ENCODE data around the gene MDFI. TPM values are rescaled to one million over a fixed set of nuclear protein-coding genes. Genes with fewer than 3 reads are reported as not detected.
A peak's percentile ranks its signal among the peaks of the same experiment; 100 is the strongest.

MDFI gene
- not detected for total RNA-seq

GRCh38 chr6:41638002-41638934 lies at the start of gene MDFI:
MDFI (plus strand) TSS chr6:41638468; CDS start chr6:41638750, 282 bp downstream.
- no peaks in the 10 kb centered on the region for H3K9me3 Mint-ChIP-seq
- DNase-seq: no peak
- intact Hi-C loops (cut with micrococcal nuclease): no loop called here
- H3K4me1 Mint-ChIP-seq (ENCODE audit: low read depth): peaks cover 5% of the 10 kb centered on the region
- ChIA-PET POLR2A (no interaction called here), CTCF (no interaction called here)
- peaks cover 48% of the 10 kb centered on the region for H3K27me3 Mint-ChIP-seq
- peak within 1 kb of the TSS; percentile 54 for H3K4me3 Mint-ChIP-seq
- no peaks in the 10 kb centered on the region for H3K36me3 Mint-ChIP-seq
- no peak within 1 kb of the TSS for H3K27ac Mint-ChIP-seq

- Mint-ChIP-seq H3K27ac (no peak overlapping the region), H3K4me3 (no peak overlapping the region), H3K4me1 (ENCODE audit: low read depth) (no peaks in the 10 kb centered on the region), H3K36me3 (no peaks in the 10 kb centered on the region), H3K27me3 (no peaks in the 10 kb centered on the region), H3K9me3 (no peaks in the 10 kb centered on the region)
- CTCF ChIA-PET: interaction anchor here (1.0 to 5.0 kb wide), 7 partner anchors 14 to 221 kb away, joined by 3 to 59 read pairs (median 5); no protein-coding TSS in a partner anchor
- DNase-seq: no peak
- POLR2A ChIA-PET: no interaction called here
- intact Hi-C loops (cut with micrococcal nuclease): no loop called here
These were observed 49.0 kb upstream of the MDFI start for GRCh38 chr6:41589223-41589622.

- Mint-ChIP-seq H3K4me3 (no peak overlapping the region), H3K27me3 (no peaks in the 10 kb centered on the region), H3K27ac (no peak overlapping the region), H3K4me1 (ENCODE audit: low read depth) (no peaks in the 10 kb centered on the region), H3K9me3 (no peaks in the 10 kb centered on the region), H3K36me3 (peaks cover 2% of the 10 kb centered on the region)
- CTCF ChIA-PET: interaction anchor here (1.0 to 5.0 kb wide), 12 partner anchors 13 to 222 kb away, joined by 3 to 59 read pairs (median 4); no protein-coding TSS in a partner anchor
- intact Hi-C loops (cut with micrococcal nuclease): loop anchor here (5.0 kb wide), 1 partner anchor 43 kb away; the partner anchor contains the start of gene FOXP4
- no peak for DNase-seq
- POLR2A ChIA-PET: no interaction called here
These were observed 48.3 kb upstream of the MDFI start for GRCh38 chr6:41589636-41590622.

GRCh38 chr6:41591122-41591521 lies 47.1 kb upstream of the MDFI start:
- Mint-ChIP-seq H3K4me3 (no peak overlapping the region), H3K4me1 (ENCODE audit: low read depth) (no peaks in the 10 kb centered on the region), H3K9me3 (no peaks in the 10 kb centered on the region), H3K27ac (no peak overlapping the region), H3K36me3 (peaks cover 3% of the 10 kb centered on the region), H3K27me3 (no peaks in the 10 kb centered on the region)
- ChIA-PET CTCF (interaction anchor here (0.6 to 5.0 kb wide), 11 partner anchors 11 to 498 kb away, joined by 3 to 59 read pairs (median 4); no protein-coding TSS in a partner anchor), POLR2A (no interaction called here)
- intact Hi-C loops (cut with micrococcal nuclease): loop anchor here (5.0 kb wide), 1 partner anchor 44 kb away; the partner anchor contains the start of gene FOXP4
- DNase-seq: no peak

GRCh38 chr6:41591859-41592502 lies 46.3 kb upstream of the MDFI start:
- CTCF ChIA-PET: interaction anchor here (0.6 to 5.0 kb wide), 17 partner anchors 10 to 285 kb away, joined by 3 to 59 read pairs (median 4); no protein-coding TSS in a partner anchor
- intact Hi-C loops (cut with micrococcal nuclease): loop anchor here (1.0 to 5.0 kb wide), 4 partner anchors 45 to 223 kb away; partner anchors contain the start of gene FOXP4
- H3K9me3 Mint-ChIP-seq: no peaks in the 10 kb centered on the region
- POLR2A ChIA-PET: no interaction called here
- DNase-seq: peak; percentile 86
- H3K4me3 Mint-ChIP-seq: no peak overlapping the region
- H3K27me3 Mint-ChIP-seq: no peaks in the 10 kb centered on the region
- no peak overlapping the region for H3K27ac Mint-ChIP-seq
- peaks cover 8% of the 10 kb centered on the region for H3K36me3 Mint-ChIP-seq
- no peaks in the 10 kb centered on the region for H3K4me1 Mint-ChIP-seq (ENCODE audit: low read depth)

GRCh38 chr6:41593406-41593805 lies 44.9 kb upstream of the MDFI start:
- H3K27me3 Mint-ChIP-seq: no peaks in the 10 kb centered on the region
- H3K9me3 Mint-ChIP-seq: no peaks in the 10 kb centered on the region
- H3K27ac Mint-ChIP-seq: no peak overlapping the region
- CTCF ChIA-PET: interaction anchor here (1.2 to 5.0 kb wide), 4 partner anchors 131 to 221 kb away, joined by 4 to 52 read pairs (median 13); no protein-coding TSS in a partner anchor
- no peak overlapping the region for H3K4me3 Mint-ChIP-seq
- DNase-seq: no peak
- POLR2A ChIA-PET: no interaction called here
- no peaks in the 10 kb centered on the region for H3K4me1 Mint-ChIP-seq (ENCODE audit: low read depth)
- intact Hi-C loops (cut with micrococcal nuclease): loop anchor here (2.0 to 5.0 kb wide), 2 partner anchors 46 to 225 kb away; partner anchors contain the start of gene FOXP4
- peaks cover 8% of the 10 kb centered on the region for H3K36me3 Mint-ChIP-seq

GRCh38 chr6:41593839-41594238 lies 44.4 kb upstream of the MDFI start:
- Mint-ChIP-seq H3K27me3 (no peaks in the 10 kb centered on the region), H3K4me1 (ENCODE audit: low read depth) (no peaks in the 10 kb centered on the region), H3K27ac (no peak overlapping the region), H3K36me3 (peaks cover 8% of the 10 kb centered on the region), H3K9me3 (no peaks in the 10 kb centered on the region), H3K4me3 (no peak overlapping the region)
- ChIA-PET CTCF (interaction anchor here (0.7 to 2.4 kb wide), 8 partner anchors 12 to 260 kb away, joined by 3 to 19 read pairs (median 4); no protein-coding TSS in a partner anchor), POLR2A (no interaction called here)
- intact Hi-C loops (cut with micrococcal nuclease): loop anchor here (2.0 to 5.0 kb wide), 2 partner anchors 47 to 225 kb away; partner anchors contain the start of gene FOXP4
- no peak for DNase-seq

- H3K4me1 Mint-ChIP-seq (ENCODE audit: low read depth): no peaks in the 10 kb centered on the region
- no peaks in the 10 kb centered on the region for H3K9me3 Mint-ChIP-seq
- ChIA-PET CTCF (interaction anchor here (0.7 to 2.4 kb wide), 9 partner anchors 12 to 260 kb away, joined by 3 to 19 read pairs (median 4); no protein-coding TSS in a partner anchor), POLR2A (no interaction called here)
- no peak overlapping the region for H3K4me3 Mint-ChIP-seq
- no peak for DNase-seq
- peaks cover 8% of the 10 kb centered on the region for H3K36me3 Mint-ChIP-seq
- intact Hi-C loops (cut with micrococcal nuclease): loop anchor here (5.0 kb wide), 1 partner anchor 47 kb away; the partner anchor contains the start of gene FOXP4
- no peak overlapping the region for H3K27ac Mint-ChIP-seq
- no peaks in the 10 kb centered on the region for H3K27me3 Mint-ChIP-seq
These were observed 43.9 kb upstream of the MDFI start for GRCh38 chr6:41594326-41594725.

GRCh38 chr6:41594766-41595165 lies 43.5 kb upstream of the MDFI start:
- Mint-ChIP-seq H3K4me1 (ENCODE audit: low read depth) (no peaks in the 10 kb centered on the region), H3K27ac (no peak overlapping the region), H3K36me3 (peaks cover 8% of the 10 kb centered on the region), H3K4me3 (no peak overlapping the region), H3K27me3 (no peaks in the 10 kb centered on the region), H3K9me3 (no peaks in the 10 kb centered on the region)
- intact Hi-C loops (cut with micrococcal nuclease): loop anchor here (5.0 kb wide), 1 partner anchor 47 kb away; the partner anchor contains the start of gene FOXP4
- DNase-seq: no peak
- CTCF ChIA-PET: interaction anchor here (0.8 to 2.4 kb wide), 9 partner anchors 24 to 261 kb away, joined by 3 to 19 read pairs (median 4); no protein-coding TSS in a partner anchor
- POLR2A ChIA-PET: no interaction called here

GRCh38 chr6:41595166-41595565 lies 43.1 kb upstream of the MDFI start:
- Mint-ChIP-seq H3K27ac (no peak overlapping the region), H3K4me1 (ENCODE audit: low read depth) (no peaks in the 10 kb centered on the region), H3K4me3 (no peak overlapping the region), H3K9me3 (no peaks in the 10 kb centered on the region), H3K27me3 (no peaks in the 10 kb centered on the region), H3K36me3 (peaks cover 8% of the 10 kb centered on the region)
- DNase-seq: no peak
- POLR2A ChIA-PET: no interaction called here
- intact Hi-C loops (cut with micrococcal nuclease): no loop called here
- CTCF ChIA-PET: interaction anchor here (0.7 to 2.4 kb wide), 5 partner anchors 24 to 261 kb away, joined by 3 to 19 read pairs (median 4); no protein-coding TSS in a partner anchor
